SJSA1 (cell line): Measurements from ENCODE around the gene RHBDF1. TPM values are rescaled to one million over a fixed set of nuclear protein-coding genes. Genes with fewer than 3 reads are reported as not detected.

Experiments used
- DNase-seq, 2 experiments: peaks; one replicate each; pipeline ENCODE4 v3.0.0-alpha.2; 2015 to 2020; ENCODE audit warnings: low spot score in 2 of 2, low read depth in 1 of 2
- H3K27ac ChIP-seq: fragments of 250-450 bp; sonication (Bioruptor Pico); 2 replicates; pipeline ENCODE4 v1.5.1; 2020; ENCODE audit warnings: mild to moderate bottlenecking, moderate library complexity
- H3K27me3 ChIP-seq: fragments of 250-450 bp; sonication (Bioruptor Pico); replicated peaks from 2 replicates; pipeline ENCODE4 v1.5.1; 2020; ENCODE audit warnings: mild to moderate bottlenecking, moderate library complexity
- H3K36me3 ChIP-seq: fragments of 250-450 bp; sonication (Bioruptor Pico); 2 replicates; pipeline ENCODE4 v1.5.1; 2020; ENCODE audit warnings: mild to moderate bottlenecking
- H3K4me1 ChIP-seq: fragments of 250-450 bp; sonication (Bioruptor Pico); replicated peaks from 2 replicates; pipeline ENCODE4 v1.6.1; 2021; ENCODE audit warnings: mild to moderate bottlenecking
- H3K4me3 ChIP-seq: fragments of 250-450 bp; sonication (Bioruptor Pico); 2 replicates; pipeline ENCODE4 v1.5.1; 2020; ENCODE audit warnings: mild to moderate bottlenecking
- H3K9me3 ChIP-seq: fragments of 250-450 bp; sonication (Bioruptor Pico); replicated peaks from 2 replicates; pipeline ENCODE4 v1.5.1; 2020; ENCODE audit warnings: mild to moderate bottlenecking
- total RNA-seq: library from RNA; depleted of rRNA; stranded (reverse); fragments of >200 nt; shearing (Covaris generic); gene quantifications from 2 replicates; pipeline ENCODE4 v1.2.3, GENCODE V29; 2014

The RHBDF1 gene
- total RNA-seq, 1 experiment from 2014 or later, result 21.4 TPM

DNA sequence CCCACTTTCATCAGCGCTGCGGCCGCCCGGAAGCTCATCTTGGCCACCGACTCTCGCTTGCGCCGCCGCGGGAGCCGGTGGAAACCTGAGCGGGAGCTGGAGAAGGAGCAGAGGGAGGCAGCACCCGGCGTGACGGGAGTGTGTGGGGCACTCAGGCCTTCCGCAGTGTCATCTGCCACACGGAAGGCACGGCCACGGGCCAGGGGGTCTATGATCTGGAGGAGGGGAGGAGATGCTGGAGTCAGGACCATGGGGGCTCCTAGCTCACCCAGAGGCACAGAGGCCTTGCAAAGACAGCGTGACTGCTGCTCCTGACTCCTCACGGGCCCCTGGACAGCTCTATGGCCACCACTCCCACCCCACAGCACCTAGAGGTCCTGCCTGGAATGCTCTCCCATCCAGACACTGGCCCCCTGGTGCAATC lies 9.5 kb downstream of the RHBDF1 start:
- no peaks in the 10 kb centered on the region for H3K9me3 ChIP-seq
- no peaks in the 10 kb centered on the region for H3K27me3 ChIP-seq
- no peak overlapping the region for H3K4me3 ChIP-seq
- no peak for DNase-seq
- H3K4me1 ChIP-seq, result no peaks in the 10 kb centered on the region
- no peak overlapping the region for H3K27ac ChIP-seq
- H3K36me3 ChIP-seq, result peaks cover 80% of the 10 kb centered on the region

DNA sequence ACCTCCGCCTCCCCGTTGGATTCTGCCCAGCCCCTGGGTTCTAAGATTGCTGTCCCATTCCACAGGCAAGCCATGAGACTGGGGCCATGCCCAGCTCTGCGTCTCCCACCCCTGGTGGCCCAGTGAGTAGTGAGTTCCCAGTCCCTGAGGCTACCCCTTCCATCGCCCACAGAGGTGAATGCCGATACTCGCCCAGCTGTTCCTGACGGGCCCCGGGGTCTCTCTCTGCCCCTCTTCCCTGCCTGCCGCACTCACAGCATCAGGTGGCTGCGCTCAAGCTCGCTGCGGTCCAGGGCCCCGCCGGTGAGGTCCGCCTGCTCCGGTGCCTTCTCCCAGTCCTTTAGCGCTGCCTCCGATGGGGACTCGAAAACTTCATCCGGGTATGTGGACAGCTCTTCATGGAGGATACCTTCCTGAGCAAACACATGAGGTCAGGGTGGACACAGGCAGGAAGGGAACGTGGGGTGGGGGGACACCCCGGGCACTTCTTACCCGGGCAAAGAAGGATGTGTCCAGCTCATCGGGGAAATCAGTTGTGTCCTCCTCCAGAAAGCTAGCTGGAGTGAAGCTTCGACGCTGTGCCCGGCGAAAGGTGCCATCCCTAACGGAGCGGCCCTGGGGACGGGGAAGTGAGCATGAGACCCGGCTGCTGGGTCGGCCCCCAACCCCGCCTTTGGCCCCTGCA lies 10.0 kb downstream of the RHBDF1 start:
- Histone ChIP-seq H3K4me1 (no peaks in the 10 kb centered on the region), H3K9me3 (no peaks in the 10 kb centered on the region), H3K27me3 (no peaks in the 10 kb centered on the region), H3K27ac (no peak overlapping the region), H3K4me3 (no peak overlapping the region), H3K36me3 (peaks cover 84% of the 10 kb centered on the region)
- DNase-seq, result peak in 1 of 2 experiments; percentile 42

DNA sequence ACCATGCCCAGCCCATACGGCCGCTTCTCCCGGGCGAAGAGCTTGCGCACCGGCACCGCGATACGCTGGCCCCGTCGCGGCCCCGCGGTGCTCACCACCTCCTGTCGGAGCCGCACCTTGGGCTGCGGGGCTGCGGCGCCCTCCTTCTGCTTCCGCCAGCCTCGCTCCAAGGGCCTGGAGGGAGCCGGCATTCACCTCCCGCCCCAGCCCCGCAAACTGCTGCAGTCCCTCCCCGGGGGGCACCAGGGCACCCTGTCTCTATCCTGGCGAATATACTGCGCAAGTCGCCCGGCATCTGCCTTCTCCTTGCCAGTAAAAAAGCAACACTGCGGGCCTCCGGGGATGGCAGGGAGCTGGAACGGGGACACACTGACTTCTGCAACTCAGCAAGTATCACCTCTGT lies 10.6 kb downstream of the RHBDF1 start:
- Histone ChIP-seq H3K36me3 (peaks cover 90% of the 10 kb centered on the region), H3K9me3 (no peaks in the 10 kb centered on the region)

DNA sequence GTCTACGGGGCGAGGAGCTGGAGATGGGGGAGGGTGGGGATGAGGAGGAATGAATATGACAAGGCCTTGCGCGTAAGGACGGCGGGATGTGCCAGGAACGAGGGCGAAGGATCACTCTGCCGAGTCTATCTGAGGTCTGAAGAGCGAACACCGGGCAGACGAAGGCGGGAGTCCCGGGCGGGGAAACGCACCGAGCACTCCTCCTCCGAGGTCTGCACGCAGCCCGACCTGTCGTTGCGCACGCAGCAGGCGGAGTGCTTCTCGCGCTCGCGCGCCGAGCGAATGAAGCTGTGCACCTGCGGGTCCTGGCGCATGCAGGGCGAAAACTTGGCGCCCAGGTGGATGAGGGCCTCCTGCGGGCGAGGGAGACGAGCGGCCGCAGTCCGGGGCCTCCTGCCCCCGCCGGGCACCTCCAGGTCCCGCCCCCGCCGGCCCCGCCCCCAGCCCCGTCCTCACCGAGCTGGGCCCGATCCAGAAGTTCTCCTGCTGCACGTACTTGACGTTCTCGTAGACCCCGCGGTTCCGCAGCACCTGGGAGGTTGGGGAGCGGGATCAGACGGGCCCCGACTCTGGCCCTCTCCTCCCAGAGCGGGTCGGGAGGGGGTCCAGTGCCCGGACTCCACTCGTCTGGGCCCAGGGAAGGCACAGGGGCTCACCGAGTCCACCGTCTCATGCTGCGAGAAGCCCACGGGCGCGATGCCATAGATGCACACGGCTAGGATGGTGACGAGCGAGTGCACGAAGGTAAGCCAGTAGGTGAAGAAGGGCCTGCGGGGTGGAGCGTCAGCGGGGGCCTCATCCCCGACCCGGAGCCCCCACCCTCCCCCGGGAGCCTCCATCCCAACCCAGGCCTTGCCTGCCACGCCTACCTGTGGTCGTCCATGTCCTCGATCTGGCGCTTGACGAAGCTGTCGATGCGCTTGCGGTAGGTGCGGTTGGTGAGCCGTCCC lies 11.2 kb downstream of the RHBDF1 start:
- H3K27ac ChIP-seq, result no peak overlapping the region
- no peaks in the 10 kb centered on the region for H3K9me3 ChIP-seq
- peak in 1 of 2 experiments; percentile 36 for DNase-seq
- no peak overlapping the region for H3K4me3 ChIP-seq
- no peaks in the 10 kb centered on the region for H3K4me1 ChIP-seq
- no peaks in the 10 kb centered on the region for H3K27me3 ChIP-seq
- H3K36me3 ChIP-seq, result peaks cover 93% of the 10 kb centered on the region

More for the DNA sequence above, 10.6 kb downstream of the RHBDF1 start:
- DNase-seq, result no peak
- no peaks in the 10 kb centered on the region for H3K27me3 ChIP-seq
- H3K4me1 ChIP-seq, result no peaks in the 10 kb centered on the region
- H3K27ac ChIP-seq, result no peak overlapping the region
- H3K4me3 ChIP-seq, result no peak overlapping the region

DNA sequence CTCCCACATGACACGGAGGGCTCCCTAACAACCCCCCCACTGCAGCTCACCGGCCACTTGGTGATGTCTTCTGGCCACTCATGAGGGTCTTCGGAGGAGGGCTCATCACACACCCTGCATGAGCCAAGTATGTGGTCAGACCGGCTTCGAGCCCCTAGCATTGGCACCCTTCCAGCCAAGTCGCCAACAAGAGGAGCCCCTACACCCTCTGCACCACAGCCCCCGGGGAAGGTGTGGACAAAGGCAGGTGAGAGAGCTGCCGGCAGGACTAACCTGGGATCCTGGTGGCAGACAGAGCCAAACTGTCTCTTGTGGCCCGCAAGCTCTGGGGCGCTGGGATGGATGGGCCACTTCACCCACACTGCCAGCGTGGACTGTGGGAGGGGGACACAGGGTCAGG lies 12.3 kb downstream of the RHBDF1 start:
- no peak overlapping the region for H3K4me3 ChIP-seq
- peaks cover 97% of the 10 kb centered on the region for H3K36me3 ChIP-seq
- H3K9me3 ChIP-seq, result no peaks in the 10 kb centered on the region
- H3K4me1 ChIP-seq, result no peaks in the 10 kb centered on the region
- DNase-seq, result peak in 1 of 2 experiments; percentile 29
- no peak overlapping the region for H3K27ac ChIP-seq
- no peaks in the 10 kb centered on the region for H3K27me3 ChIP-seq

DNA sequence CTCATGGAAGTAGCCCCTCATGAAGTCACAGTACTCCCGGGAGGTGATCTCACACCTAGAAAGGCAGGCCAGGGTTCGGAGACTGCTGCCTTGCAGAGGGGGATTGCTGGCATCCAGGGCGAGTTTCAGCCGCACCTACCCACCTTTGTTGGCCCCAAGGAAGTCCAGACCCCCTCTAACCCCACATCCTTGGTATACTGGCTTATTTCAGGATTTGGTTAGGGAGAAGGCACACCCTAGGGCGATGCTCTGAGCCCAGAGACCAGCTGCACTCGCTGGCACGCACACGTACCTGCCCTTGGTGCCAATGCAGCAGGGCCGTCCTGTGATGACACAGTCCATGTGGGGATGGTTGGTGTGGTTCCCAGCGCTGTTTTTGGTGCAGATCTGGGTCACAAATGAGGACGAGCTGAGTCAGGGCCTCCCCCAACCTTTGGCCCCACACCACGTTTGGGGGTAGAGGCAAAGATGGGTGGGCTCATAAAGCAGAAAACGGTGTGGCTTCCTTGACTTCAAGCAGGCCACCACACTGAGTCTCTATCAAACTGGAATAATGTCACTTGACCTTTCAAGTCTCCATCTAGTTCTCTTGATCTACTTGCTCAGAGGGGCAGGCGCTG lies 12.9 kb downstream of the RHBDF1 start:
- Histone ChIP-seq H3K4me3 (no peak overlapping the region), H3K27me3 (no peaks in the 10 kb centered on the region), H3K4me1 (no peaks in the 10 kb centered on the region), H3K9me3 (no peaks in the 10 kb centered on the region), H3K27ac (no peak overlapping the region), H3K36me3 (peaks cover 95% of the 10 kb centered on the region)
- no peak for DNase-seq

DNA sequence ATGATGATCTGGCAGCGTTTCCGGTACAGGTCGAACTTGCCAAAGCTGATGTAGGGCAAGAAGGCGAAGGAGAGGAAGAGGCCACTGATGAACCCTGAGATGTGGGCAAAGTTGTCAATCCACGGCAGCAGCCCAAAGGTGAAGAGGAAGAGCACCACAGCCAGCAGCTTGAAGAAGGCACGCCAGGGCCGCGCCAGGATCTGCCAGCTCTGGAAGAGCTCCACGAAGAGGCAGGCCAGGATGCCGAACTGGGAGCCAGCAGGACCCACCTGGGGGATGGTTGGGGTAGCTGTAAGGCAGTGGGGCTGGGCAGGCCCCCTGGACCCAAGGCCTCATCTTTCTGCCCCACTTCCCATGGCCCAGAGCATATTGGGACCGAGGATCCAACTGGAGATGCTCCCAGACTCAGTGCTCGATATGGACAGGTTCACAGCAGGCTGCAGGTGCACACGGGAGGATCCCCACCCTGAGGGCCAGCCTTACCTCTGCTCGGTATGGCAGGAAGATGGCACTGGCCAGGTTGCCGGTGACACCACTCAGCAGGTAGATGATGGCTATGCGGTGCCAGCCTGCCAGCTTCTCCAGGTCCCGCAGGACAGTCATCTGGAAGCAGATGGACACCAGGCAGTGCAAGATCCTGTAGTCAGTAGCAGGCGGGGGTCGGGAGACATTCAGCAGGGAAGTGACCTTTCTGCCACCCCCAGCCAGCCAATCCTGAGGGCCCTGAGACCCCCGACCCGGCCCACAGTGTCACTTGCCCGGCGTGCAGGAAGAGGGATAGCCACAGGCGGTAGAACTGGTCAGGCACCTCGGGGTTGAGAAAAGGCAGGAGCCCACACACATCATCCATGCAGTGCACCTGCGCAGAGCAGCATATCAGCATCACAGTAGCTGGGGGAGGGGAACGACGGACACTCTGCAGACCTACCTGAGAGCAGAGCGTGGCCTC lies 13.7 kb downstream of the RHBDF1 start:
- Histone ChIP-seq H3K27me3 (no peaks in the 10 kb centered on the region), H3K9me3 (no peaks in the 10 kb centered on the region), H3K4me1 (peaks cover 4% of the 10 kb centered on the region), H3K4me3 (no peak overlapping the region), H3K36me3 (peaks cover 91% of the 10 kb centered on the region), H3K27ac (no peak overlapping the region)
- no peak for DNase-seq

DNA sequence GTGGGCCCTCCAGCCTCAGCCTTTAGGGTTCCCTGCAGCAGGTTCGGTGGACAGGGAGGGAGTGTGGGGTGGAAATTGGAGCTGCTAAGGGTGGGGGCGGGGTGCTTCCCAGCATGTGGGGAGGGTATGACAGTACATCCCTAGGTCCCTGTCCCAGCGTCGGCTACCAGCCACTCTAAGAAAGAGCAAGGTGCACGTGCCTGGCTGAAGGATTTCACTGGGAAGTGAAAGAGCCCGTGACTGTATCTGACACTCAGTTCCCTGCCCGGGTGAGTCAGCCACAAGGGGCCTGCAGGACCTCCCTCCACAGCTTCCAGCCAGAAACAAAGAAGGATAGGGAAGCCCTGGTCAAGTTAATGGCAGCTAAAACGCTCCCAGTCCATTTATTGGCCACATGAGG lies 14.7 kb downstream of the RHBDF1 start:
- H3K4me3 ChIP-seq, result no peak overlapping the region
- H3K36me3 ChIP-seq, result peaks cover 80% of the 10 kb centered on the region
- DNase-seq, result no peak
- no peak overlapping the region for H3K27ac ChIP-seq
- no peaks in the 10 kb centered on the region for H3K27me3 ChIP-seq
- H3K9me3 ChIP-seq, result no peaks in the 10 kb centered on the region
- peaks cover 4% of the 10 kb centered on the region for H3K4me1 ChIP-seq

DNA sequence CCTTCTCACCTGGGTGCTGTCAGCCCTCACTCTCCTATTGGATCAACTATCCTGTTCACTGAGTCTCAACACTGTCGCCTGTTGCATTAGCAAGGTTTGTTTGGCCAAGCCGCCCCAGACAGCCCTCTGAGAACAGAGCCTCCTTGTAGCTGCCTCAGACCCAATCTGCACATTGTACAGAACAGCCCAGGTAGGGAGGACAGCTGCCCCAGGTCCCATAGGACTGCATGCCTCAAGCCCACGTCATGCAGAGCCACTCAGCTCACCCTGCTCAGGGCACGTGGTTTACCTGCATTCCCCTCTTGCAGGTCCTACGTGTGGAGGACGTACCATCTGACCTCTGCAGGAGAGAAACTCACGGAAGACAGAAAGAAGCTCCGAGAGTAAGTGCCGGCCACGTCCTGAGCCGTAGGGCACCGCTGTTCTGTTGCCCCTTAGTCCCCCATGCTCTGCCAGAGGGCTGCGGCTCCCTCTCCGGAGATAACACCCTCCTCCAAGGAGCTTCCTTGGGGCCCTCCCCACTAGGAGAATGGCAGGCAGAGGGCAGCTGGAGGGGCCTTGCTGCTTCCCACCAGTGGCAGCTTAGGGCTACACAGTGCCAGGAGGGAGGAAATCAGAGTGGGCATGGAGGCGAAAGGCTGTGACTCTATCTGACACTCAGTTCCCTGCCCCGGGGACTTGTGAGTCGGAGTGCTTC lies 16.1 kb downstream of the RHBDF1 start:
- no peak for DNase-seq
- H3K4me1 ChIP-seq, result peaks cover 4% of the 10 kb centered on the region
- H3K36me3 ChIP-seq, result peaks cover 69% of the 10 kb centered on the region
- H3K27ac ChIP-seq, result no peak overlapping the region
- no peaks in the 10 kb centered on the region for H3K27me3 ChIP-seq
- H3K9me3 ChIP-seq, result no peaks in the 10 kb centered on the region
- H3K4me3 ChIP-seq, result no peak overlapping the region

DNA sequence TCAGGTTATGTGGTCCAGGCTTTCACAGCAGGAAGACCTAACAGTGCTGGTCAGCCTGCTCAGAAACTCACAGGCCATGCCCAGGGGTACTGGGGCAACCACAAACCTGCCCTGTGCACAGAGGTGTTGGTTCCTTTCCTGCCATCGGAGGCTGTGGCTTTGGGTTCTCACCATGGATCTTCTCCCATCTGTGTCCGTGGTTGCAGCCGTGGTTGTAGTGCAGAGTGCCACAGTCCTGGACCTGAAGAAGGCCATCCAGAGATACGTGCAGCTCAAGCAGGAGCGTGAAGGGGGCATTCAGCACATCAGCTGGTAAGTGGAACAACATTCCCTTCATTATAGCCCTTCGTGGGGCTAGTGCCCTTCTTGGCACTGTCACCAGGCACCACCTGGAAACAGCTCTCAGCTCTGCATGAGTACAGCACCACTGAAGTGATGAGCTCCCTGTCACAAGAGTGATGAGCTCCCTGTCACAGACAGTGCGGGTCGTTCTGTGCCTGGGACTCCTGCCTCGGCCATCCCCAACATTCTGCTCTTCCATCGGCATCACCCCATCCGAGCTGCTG lies 16.8 kb downstream of the RHBDF1 start:
- Histone ChIP-seq H3K27ac (no peak overlapping the region), H3K4me1 (peaks cover 4% of the 10 kb centered on the region), H3K36me3 (peaks cover 71% of the 10 kb centered on the region), H3K9me3 (no peaks in the 10 kb centered on the region), H3K27me3 (no peaks in the 10 kb centered on the region), H3K4me3 (no peak overlapping the region)
- no peak for DNase-seq

DNA sequence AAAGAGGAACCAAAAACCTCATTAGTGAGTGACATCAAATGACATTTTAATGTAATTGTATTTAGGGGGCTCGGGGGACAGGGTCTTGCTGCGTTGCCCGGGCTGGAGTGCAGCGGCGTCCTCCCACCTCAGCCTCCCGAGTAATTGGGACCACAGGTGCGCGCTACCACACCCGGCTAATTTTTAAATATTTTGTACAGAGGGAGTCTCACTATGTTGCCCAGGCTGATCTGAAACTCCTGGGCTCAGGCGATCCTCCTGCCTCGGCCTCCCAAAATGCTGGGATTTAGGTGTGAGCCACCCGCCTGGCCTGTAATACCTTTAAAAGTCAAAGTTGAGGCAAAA lies 18.2 kb downstream of the RHBDF1 start:
- H3K27me3 ChIP-seq, result no peaks in the 10 kb centered on the region
- peaks cover 4% of the 10 kb centered on the region for H3K4me1 ChIP-seq
- peak overlapping the region; percentile 61 for H3K4me3 ChIP-seq
- H3K27ac ChIP-seq, result no peak overlapping the region
- H3K9me3 ChIP-seq, result no peaks in the 10 kb centered on the region
- no peak for DNase-seq
- peaks cover 65% of the 10 kb centered on the region for H3K36me3 ChIP-seq

DNA sequence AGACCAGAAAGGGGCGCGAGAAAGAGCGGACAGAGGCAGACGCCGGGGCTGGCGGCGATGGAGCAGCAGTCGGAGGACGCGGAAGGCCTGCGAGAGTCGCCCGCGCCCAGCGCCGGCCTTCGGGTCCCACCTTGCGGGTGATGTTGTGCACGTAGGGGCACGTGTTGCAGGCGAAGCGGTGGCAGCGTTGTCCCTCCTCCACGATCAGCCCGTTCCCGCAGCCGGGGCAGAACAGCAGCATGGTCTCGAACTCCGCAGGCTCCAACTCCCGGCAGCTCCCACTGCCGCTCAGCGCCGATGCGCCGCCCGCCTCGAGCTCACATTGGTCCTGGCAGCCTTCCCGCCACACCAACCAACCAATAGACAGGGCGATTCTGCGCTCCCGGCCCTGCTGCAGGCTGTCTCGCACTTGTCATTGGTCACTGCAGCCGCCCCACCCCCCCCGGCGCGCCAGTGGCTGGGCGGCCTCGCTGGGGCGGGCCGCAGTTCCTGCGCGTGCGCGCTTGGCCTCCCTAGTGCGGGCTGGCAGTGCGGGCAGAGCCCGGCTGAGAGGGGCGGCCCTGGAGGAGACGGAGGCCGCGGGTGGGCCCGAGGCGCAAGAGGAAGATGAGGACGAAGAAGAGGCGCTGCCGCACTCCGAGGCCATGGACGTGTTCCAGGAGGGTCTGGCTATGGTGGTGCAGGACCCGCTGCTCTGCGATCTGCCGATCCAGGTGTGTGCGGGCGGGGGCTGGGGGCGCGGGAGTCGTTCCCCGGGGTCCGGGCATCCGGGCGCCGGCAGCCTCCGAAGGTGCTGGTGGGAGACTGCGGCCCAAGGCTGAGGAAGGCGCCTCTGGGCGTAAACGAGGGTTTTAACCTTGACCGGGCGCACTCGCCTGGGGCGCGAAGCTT lies 18.8 kb downstream of the RHBDF1 start, which contains the start of the genes POLR3K and SNRNP25:
Gene POLR3K (minus strand): TSS at position 263 of the 891 bp plus-strand sequence. CDS start 22 bp downstream, at position 241.
Gene SNRNP25 (plus strand): TSS at position 483 of the 891 bp plus-strand sequence. CDS start 189 bp downstream, at position 672.
- Histone ChIP-seq H3K27ac (no peak within 1 kb of the TSS), H3K27me3 (no peaks in the 10 kb centered on the region), H3K9me3 (no peaks in the 10 kb centered on the region), H3K4me1 (peaks cover 4% of the 10 kb centered on the region), H3K4me3 (peak within 1 kb of the TSS; percentile 61), H3K36me3 (peaks cover 59% of the 10 kb centered on the region)
- peak; percentile 96 to 99 for DNase-seq
